GM21576 (cell line): ENCODE results near the gene CREBL2.
A peak's percentile ranks its signal among the peaks of the same experiment; 100 is the strongest.
"Not testable (repeated sequence)": the region's sequence is repeated elsewhere in the genome, so short reads cannot be mapped to it uniquely, and the experiment has no call there.

ENCODE experiments used
- ATAC-seq: cut with Tn5 transposase; IDR thresholded peaks from one replicate; pipeline ENCODE4 v1.9.1; 2021; ENCODE audit warnings: mild to moderate bottlenecking, moderate library complexity; ENCODE audit not compliant: unreplicated experiment

CREBL2 gene

DNA sequence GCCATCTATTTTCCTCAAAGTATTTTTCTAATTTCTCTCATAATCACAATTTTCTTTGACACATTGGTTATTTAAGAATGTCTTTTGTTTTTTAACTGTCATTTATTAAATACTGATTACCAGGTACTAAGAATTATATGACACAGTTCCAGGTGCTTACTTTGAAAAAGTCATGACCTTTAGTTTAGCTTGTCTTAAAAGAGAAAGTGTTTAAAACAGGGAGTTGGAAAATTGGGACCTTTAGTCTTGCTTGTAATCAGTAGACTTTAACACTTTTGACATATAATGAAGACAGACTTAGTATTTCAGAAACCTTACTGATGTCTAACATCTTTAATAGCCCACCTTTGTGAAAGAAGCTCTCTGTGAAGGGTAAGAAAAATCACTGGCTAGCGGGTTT lies 19.2 kb downstream of the CREBL2 start:
- ATAC-seq = no peak

- no peak for ATAC-seq
These were observed 24.0 kb downstream of the CREBL2 start for GRCh38 chr12:12635651-12636050.

GRCh38 chr12:12636641-12637040 lies 25.0 kb downstream of the CREBL2 start:
- ATAC-seq = peak; percentile 82

DNA sequence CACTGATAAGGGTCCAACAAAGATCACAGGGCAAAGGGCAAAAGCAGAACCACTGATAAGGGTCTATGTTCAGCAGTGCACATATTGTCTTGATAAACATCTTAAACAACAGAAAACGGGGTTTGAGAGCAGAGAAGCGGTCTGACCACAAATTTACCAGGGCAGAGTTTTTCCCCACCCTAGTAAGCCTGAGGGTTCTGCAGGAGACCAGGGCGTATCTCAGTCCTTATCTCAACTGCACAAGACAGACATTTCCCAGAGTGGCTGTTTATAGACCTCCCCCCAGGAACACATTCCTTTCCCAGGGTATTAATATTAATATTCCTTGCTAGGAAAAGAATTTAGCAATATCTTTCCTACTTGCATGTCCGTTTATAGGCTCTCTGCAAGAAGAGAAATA lies 28.3 kb downstream of the CREBL2 start:
- not testable (repeated sequence) for ATAC-seq

GRCh38 chr12:12641650-12642049 lies 30.0 kb downstream of the CREBL2 start:
- no peak for ATAC-seq

GRCh38 chr12:12642916-12643315 lies 31.2 kb downstream of the CREBL2 start:
- no peak for ATAC-seq

- ATAC-seq = peak; percentile 46
These were observed 33.8 kb downstream of the CREBL2 start for GRCh38 chr12:12645485-12645884.

- peak; percentile 57 for ATAC-seq
These were observed 34.3 kb downstream of the CREBL2 start for GRCh38 chr12:12645968-12646367.

DNA sequence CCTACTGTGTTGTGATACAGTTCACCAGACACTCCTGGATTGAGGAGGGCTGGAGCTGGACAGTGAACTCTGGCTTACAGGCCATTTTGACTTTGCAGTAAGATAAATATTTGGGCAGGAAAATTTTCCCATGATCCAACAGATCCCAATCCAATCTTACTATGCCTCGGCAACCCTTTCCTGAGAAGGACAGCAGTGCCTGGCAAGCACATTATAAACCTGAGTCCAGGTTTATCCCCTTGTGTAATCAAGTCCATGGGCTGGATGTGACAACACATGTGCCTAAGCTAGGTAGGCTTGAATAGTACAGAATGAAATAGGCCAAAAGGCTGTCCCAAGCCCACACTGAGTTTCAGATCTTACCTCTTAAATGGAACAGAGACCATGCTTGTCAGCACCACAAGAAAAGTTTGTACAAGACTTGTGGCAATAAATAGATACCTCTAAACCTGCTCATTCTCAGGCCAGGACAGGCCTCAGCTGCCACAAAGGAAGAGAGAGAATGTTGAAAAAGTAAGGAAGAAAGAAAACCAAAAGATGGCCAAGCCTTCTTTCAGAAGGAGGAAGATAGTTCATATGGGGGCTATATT lies 34.9 kb downstream of the CREBL2 start:
- no peak for ATAC-seq

- ATAC-seq = no peak
These were observed 36.6 kb downstream of the CREBL2 start for GRCh38 chr12:12648284-12648683.

- no peak for ATAC-seq
These were observed 37.4 kb downstream of the CREBL2 start for GRCh38 chr12:12648951-12649650.

- ATAC-seq = no peak
These were observed 40.1 kb downstream of the CREBL2 start for GRCh38 chr12:12651752-12652151.

DNA sequence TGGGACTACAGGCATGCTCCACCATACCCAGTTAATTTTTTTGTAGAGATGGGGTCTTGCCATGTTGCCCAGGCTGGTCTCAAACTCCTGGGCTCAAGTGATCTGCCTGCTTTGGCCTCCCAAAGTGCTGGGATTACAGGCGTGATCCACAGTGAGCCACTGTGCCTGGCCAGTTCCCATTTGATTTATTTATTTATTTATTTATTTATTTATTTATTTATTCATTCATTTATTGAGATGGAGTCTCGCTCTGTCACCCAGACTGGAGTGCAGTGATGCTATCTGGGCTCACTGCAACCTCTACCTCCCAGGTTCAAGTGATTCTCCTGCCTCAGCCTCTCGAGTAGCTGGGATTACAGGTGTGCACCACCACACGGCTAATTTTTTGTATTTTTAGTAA lies 41.0 kb downstream of the CREBL2 start:
- not testable (repeated sequence) for ATAC-seq

- ATAC-seq = no peak
These were observed 42.2 kb downstream of the CREBL2 start for GRCh38 chr12:12653922-12654321.

DNA sequence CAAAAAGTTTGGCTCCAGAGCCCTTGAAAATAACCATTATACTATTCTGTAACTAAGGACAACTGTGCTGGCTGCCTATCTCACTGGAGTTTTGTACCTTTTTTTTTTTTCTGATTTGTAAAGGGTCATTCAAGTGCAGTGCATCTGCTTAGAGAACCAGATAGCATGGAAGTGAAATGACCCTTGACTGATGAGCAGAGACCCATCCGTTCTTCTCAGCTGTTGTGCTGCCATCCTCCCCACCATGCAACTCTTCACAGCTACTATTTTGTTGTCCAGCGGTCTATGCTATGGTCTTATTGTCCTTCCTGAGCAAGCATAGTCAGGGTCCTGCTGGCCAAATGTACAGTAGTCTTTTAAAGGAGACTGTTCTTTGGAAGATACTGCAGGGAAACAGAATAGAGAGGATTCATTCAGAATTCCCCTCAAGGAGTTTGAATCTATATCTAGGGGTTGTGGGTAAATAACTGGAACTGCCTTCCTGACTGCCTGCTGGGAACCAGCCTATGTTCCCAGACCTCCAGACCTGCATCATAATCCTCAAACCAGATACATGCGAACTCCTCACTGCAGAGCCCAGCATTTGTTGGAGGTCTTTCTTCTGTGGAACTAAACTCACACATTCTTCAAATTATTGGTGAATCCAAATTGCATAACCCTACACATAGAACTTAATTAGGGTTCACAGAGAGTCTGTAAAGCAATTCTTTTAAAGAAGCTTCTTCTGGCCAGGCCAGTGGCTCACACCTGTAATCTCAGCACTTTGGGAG lies 43.2 kb downstream of the CREBL2 start:
- ATAC-seq = no peak

- ATAC-seq = no peak
These were observed 48.5 kb downstream of the CREBL2 start for GRCh38 chr12:12660201-12660600.

- no peak for ATAC-seq
These were observed 49.6 kb downstream of the CREBL2 start for GRCh38 chr12:12661086-12661856.

- no peak for ATAC-seq
These were observed 52.1 kb downstream of the CREBL2 start for GRCh38 chr12:12663644-12664294.

- ATAC-seq = no peak
These were observed 53.5 kb downstream of the CREBL2 start for GRCh38 chr12:12665194-12665593.

DNA sequence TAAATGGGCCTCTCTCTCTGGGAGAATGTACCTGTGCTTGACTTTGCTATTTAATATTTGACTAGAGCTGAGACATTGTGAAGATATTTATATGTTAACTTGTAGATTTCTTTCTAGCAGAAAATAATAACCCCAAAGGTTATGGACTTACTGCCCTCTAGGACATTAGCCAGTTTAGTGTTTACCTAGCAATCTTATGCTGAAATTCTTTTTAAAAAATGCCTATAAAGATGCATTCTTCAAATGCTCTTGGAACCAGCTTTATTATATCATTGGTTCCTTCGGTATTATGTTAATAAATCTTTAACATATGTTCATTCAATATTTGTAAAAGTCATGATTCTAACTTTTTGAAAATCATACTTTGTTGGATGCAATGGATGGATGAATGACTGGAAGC lies 56.3 kb downstream of the CREBL2 start:
- ATAC-seq = no peak

- ATAC-seq = no peak
These were observed 57.3 kb downstream of the CREBL2 start for GRCh38 chr12:12669020-12669419.
